CD4-positive, alpha-beta T cell (primary cell): Measurements from ENCODE around the gene SHISA2. TPM values are rescaled to one million over a fixed set of nuclear protein-coding genes. Genes with fewer than 3 reads are reported as not detected.
A peak's percentile ranks its signal among the peaks of the same experiment; 100 is the strongest.

ENCODE experiments used
- ATAC-seq: fragments of 200-7000 bp; cut with Tn5 transposase; one replicate; pipeline ENCODE4 v1.10.0; 2022; ENCODE audit warnings: mild to moderate bottlenecking; ENCODE audit not compliant: poor library complexity
- CTCF ChIA-PET: fragments of 350-600 bp; sonication (Branson Sonifier 250); formaldehyde crosslinking; loops from one replicate; lab custom pipeline; 2021; ENCODE audit warnings: antibody characterized with exemption, inconsistent platforms; lab: Charles Lee
- POLR2A ChIA-PET: fragments of 350-600 bp; sonication (Branson Sonifier 250); formaldehyde crosslinking; loops from one replicate; lab custom pipeline; 2021; ENCODE audit warnings: antibody characterized with exemption, inconsistent platforms; lab: Charles Lee
- DNase-seq, 14 experiments: peaks; one replicate each; pipeline ENCODE4 v3.0.0-alpha.2; 2013 to 2020; ENCODE audit warnings: mixed read lengths in 2 of 14
- H3K27ac ChIP-seq, 2 donors: one replicate each; pipeline versions ENCODE4 v1.5.1 to v1.7.0; 2013; ENCODE audit warnings: low read length in 2 of 2, low read depth in 1 of 2, mild to moderate bottlenecking in 1 of 2
- H3K27me3 ChIP-seq, 2 experiments: 1 replicate in 1 of 2; 2 replicates in 1 of 2; pipeline versions ENCODE4 v1.6.1 to v1.7.0; 2013; ENCODE audit warnings: low read length in 2 of 2, control low read depth in 1 of 2, mild to moderate bottlenecking in 1 of 2, moderate library complexity in 1 of 2; ENCODE audit not compliant: insufficient read depth in 2 of 2, control insufficient read depth in 1 of 2
- H3K36me3 ChIP-seq: one replicate; pipeline ENCODE4 v1.6.1; 2013; ENCODE audit warnings: low read length, control low read depth; ENCODE audit not compliant: insufficient read depth
- H3K4me1 ChIP-seq: one replicate; pipeline ENCODE4 v1.6.1; 2013; ENCODE audit warnings: low read length, control low read depth; ENCODE audit not compliant: insufficient read depth
- H3K4me3 ChIP-seq: one replicate; pipeline ENCODE4 v1.5.1; 2013; ENCODE audit warnings: mild to moderate bottlenecking, low read length, moderate library complexity
- H3K9me3 ChIP-seq, 2 experiments: 1 replicate in 1 of 2; 2 replicates in 1 of 2; pipeline versions ENCODE4 v1.6.1 to v1.7.0; 2013; ENCODE audit warnings: low read length in 2 of 2, mild to moderate bottlenecking in 2 of 2, control low read depth in 1 of 2, moderate library complexity in 1 of 2; ENCODE audit not compliant: control insufficient read depth in 1 of 2, insufficient read depth in 1 of 2
- H3K27ac Mint-ChIP-seq: one replicate; pipeline ENCODE4 v1.8.0; 2020; ENCODE audit warnings: mixed read lengths
- H3K27me3 Mint-ChIP-seq: one replicate; pipeline ENCODE4 v1.8.0; 2021; ENCODE audit warnings: mixed read lengths
- H3K36me3 Mint-ChIP-seq: one replicate; pipeline ENCODE4 v1.8.0; 2021; ENCODE audit warnings: low read depth, mixed read lengths
- H3K4me1 Mint-ChIP-seq: one replicate; pipeline ENCODE4 v1.8.0; 2021; ENCODE audit warnings: low read depth, mixed read lengths
- H3K4me3 Mint-ChIP-seq: one replicate; pipeline ENCODE4 v1.8.0; 2020; ENCODE audit warnings: mild to moderate bottlenecking, mixed read lengths
- H3K9me3 Mint-ChIP-seq: one replicate; pipeline ENCODE4 v1.8.0; 2020; ENCODE audit warnings: mixed read lengths
- intact Hi-C, 2 experiments: fragments of 100-400 bp; cut with DNase I in 1 of 2; cut with micrococcal nuclease in 1 of 2; formaldehyde crosslinking; loops; one replicate each; pipeline versions ENCODE4 v1.15.1 to v1.9.0; 2023 to 2025; cut with DNase I, micrococcal nuclease
- total RNA-seq, 174 experiments: library from RNA in 2 of 174; stranded (reverse) in 2 of 174; gene quantifications; one replicate each; pipeline ENCODE4 v1.2.3 and lab custom pipeline; 2021 to 2026
- TF ChIP-seq, protein P1 (sequence below): fragments of 200-600 bp; IDR thresholded peaks from one replicate; pipeline ENCODE4 v1.8.0; 2022; ENCODE audit warnings: antibody characterized with exemption, mild to moderate bottlenecking

Gene SHISA2
- total RNA-seq, 2 experiments from 2014 or later, result 0.52 to 0.92 TPM

DNA sequence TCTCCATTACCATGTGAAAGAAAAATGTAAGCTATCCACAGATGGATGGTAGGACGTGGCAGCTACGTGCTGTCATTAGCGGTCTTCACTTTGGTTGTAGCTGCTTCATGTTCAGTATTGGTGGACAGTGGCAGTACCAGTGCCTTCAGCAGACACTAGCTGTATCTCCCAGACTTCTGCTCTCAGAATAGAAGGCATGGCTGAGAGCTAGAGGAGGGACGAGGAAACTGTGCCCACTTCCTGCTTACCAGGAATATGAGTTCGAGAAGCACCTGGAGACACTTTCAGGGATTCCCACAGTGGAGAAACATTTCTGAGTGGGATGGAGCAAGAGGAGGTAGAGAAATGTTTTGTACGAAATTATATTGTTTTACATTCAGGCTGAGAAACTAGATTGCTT lies 6.9 kb upstream of the SHISA2 start:
- Mint-ChIP-seq H3K36me3 (no peaks in the 10 kb centered on the region), H3K4me3 (no peak overlapping the region), H3K9me3 (no peaks in the 10 kb centered on the region), H3K27ac (no peak overlapping the region), H3K27me3 (peaks cover 16% of the 10 kb centered on the region), H3K4me1 (no peaks in the 10 kb centered on the region)
- Histone ChIP-seq H3K9me3 (no peaks in the 10 kb centered on the region), H3K4me3 (no peak overlapping the region), H3K27ac (no peak overlapping the region), H3K27me3 (no peaks in the 10 kb centered on the region), H3K4me1 (no peaks in the 10 kb centered on the region), H3K36me3 (no peaks in the 10 kb centered on the region)
- POLR2A ChIA-PET, result no interaction called here
- CTCF ChIA-PET, result no interaction called here
- ATAC-seq (no peak), DNase-seq (no peak)
- TF ChIP-seq, protein P1, sequence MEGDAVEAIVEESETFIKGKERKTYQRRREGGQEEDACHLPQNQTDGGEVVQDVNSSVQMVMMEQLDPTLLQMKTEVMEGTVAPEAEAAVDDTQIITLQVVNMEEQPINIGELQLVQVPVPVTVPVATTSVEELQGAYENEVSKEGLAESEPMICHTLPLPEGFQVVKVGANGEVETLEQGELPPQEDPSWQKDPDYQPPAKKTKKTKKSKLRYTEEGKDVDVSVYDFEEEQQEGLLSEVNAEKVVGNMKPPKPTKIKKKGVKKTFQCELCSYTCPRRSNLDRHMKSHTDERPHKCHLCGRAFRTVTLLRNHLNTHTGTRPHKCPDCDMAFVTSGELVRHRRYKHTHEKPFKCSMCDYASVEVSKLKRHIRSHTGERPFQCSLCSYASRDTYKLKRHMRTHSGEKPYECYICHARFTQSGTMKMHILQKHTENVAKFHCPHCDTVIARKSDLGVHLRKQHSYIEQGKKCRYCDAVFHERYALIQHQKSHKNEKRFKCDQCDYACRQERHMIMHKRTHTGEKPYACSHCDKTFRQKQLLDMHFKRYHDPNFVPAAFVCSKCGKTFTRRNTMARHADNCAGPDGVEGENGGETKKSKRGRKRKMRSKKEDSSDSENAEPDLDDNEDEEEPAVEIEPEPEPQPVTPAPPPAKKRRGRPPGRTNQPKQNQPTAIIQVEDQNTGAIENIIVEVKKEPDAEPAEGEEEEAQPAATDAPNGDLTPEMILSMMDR, result no peak
- intact Hi-C loops, result no loop called here

DNA sequence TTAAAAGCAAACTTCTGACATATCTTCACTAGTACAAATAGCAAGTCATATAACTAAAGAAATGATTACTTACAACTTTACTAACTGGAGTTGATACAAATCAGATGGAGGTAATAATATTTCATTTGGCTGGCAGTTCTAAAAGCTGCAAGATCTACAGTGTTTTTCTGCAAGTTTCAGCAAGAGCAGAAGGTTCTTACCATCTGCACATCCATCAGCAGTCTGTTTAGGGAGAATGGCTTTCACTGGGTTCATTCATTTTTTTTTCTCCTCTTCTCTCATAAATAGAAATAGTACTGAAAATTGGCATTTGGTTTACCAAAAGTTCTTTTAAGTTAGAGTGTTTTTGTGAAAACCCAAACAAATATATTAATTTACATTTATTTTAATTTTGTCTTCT lies 3.1 kb upstream of the SHISA2 start:
- Histone ChIP-seq H3K4me1 (peaks cover 18% of the 10 kb centered on the region), H3K9me3 (peaks cover 0 to 8% of the 10 kb centered on the region in 2 experiments), H3K4me3 (no peak overlapping the region), H3K36me3 (no peaks in the 10 kb centered on the region), H3K27ac (no peak overlapping the region), H3K27me3 (peaks cover 8 to 18% of the 10 kb centered on the region in 2 experiments)
- TF ChIP-seq, protein P1, result no peak
- intact Hi-C loops, result no loop called here
- ChIA-PET CTCF (no interaction called here), POLR2A (no interaction called here)
- Mint-ChIP-seq H3K27ac (no peak overlapping the region), H3K36me3 (no peaks in the 10 kb centered on the region), H3K4me1 (peaks cover 7% of the 10 kb centered on the region), H3K9me3 (no peaks in the 10 kb centered on the region), H3K4me3 (no peak overlapping the region), H3K27me3 (peaks cover 30% of the 10 kb centered on the region)
- ATAC-seq, result no peak
- DNase-seq, result no peak

DNA sequence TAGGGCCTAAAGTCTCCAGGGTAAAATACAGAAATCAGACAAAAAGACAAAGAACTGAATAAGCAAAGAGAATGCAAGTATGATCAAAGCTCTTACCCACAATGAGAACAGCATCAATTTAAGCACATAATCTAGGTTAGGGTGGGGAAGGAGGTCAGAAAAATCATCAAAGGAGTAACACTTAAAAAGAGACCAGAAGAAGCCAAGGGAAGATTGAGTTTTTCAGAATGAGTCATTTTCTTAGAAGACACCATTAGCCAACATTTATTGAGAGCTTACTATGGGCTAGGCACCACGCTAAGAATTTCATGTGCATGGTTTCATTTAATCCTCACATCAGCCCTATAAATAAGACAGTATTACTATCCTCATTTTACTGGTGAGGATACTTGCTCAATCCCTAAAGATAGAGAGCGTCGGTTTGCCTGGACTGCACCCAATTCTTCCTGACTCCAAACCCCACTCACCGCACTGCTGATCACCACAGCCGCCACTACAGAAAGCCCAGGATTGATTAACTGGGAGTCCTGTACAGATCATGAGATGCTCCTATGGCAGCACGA lies 1.7 kb upstream of the SHISA2 start:
- peaks cover 18 to 31% of the 10 kb centered on the region in 2 experiments for H3K27me3 ChIP-seq
- Mint-ChIP-seq H3K9me3 (no peaks in the 10 kb centered on the region), H3K4me1 (peaks cover 18% of the 10 kb centered on the region), H3K36me3 (no peaks in the 10 kb centered on the region), H3K27me3 (peaks cover 44% of the 10 kb centered on the region), H3K27ac (no peak overlapping the region), H3K4me3 (peak overlapping the region; percentile 17)
- peaks cover 26% of the 10 kb centered on the region for H3K4me1 ChIP-seq
- no peaks in the 10 kb centered on the region for H3K36me3 ChIP-seq
- ATAC-seq (no peak), DNase-seq (no peak)
- H3K27ac ChIP-seq, result no peak overlapping the region
- intact Hi-C loops, result no loop called here
- H3K9me3 ChIP-seq, result peaks cover 0 to 9% of the 10 kb centered on the region in 2 experiments
- H3K4me3 ChIP-seq, result no peak overlapping the region
- TF ChIP-seq, protein P1, result no peak
- ChIA-PET POLR2A (no interaction called here), CTCF (interaction anchor here (1.2 kb wide), 1 partner anchor 11 kb away, joined by 3 read pairs; no protein-coding TSS in a partner anchor)
